Daoy (cell line): Measurements from ENCODE around the gene CTCF. TPM values are rescaled to one million over a fixed set of nuclear protein-coding genes. Genes with fewer than 3 reads are reported as not detected.
A peak's percentile ranks its signal among the peaks of the same experiment; 100 is the strongest.

Source experiments
- DNase-seq: peaks from one replicate; pipeline ENCODE4 v3.0.0-alpha.2; 2015; ENCODE audit warnings: low read depth
- total RNA-seq: library from RNA; depleted of rRNA; stranded (reverse); fragments of >200 nt; shearing (Covaris generic); gene quantifications from 2 replicates; pipeline ENCODE4 v1.2.3, GENCODE V29; 2014

The CTCF gene
- total RNA-seq, 1 experiment from 2014 or later, result 30.8 TPM

GRCh38 chr16:67594256-67594915 lies 32.1 kb downstream of the CTCF start:
- DNase-seq, result no peak

GRCh38 chr16:67594956-67595355 lies 32.6 kb downstream of the CTCF start:
- DNase-seq, result peak; percentile 13

GRCh38 chr16:67598527-67598926 lies 36.2 kb downstream of the CTCF start:
- no peak for DNase-seq

DNA sequence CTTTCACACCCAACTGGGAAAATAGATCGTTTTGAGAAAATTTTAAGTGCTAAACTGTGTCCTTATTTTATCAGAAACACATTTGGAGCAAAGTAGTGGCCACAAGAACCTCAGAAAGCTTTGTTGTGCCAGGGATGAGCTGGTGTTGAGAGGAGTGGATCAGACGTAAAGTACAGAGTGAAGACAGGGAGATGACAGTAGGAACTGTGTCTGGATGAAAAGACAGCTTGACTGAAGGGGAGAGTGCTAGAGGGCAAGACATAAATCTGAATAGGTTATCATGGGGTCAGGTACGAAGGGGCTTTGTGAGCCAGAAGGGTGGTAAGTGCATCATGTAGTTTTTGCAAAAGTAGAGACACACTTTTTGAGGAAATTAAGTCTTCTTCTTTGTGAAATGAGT lies 43.3 kb downstream of the CTCF start:
- no peak for DNase-seq

GRCh38 chr16:67606632-67607031 lies 44.3 kb downstream of the CTCF start:
- no peak for DNase-seq

GRCh38 chr16:67608364-67608763 lies 46.0 kb downstream of the CTCF start:
- DNase-seq, result no peak

DNA sequence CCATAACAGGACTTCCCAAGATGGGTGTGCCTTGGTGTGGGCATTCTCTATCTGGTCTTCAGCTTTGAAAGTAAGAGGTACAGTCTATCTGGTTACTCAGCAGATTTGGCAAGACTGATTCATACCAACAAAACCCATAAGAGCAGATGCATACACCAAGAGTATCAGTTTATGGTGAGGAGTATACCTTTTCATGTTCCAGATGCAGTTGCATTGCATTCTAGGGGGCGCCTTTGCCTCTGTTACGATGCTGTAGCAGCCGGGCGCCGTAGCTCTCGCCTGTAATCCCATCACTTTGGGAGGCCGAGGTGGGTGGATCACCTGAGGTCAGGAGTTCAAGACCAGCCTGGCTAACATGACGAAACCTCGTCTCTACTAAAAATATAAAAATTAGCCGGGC lies 51.5 kb downstream of the CTCF start:
- DNase-seq, result no peak

DNA sequence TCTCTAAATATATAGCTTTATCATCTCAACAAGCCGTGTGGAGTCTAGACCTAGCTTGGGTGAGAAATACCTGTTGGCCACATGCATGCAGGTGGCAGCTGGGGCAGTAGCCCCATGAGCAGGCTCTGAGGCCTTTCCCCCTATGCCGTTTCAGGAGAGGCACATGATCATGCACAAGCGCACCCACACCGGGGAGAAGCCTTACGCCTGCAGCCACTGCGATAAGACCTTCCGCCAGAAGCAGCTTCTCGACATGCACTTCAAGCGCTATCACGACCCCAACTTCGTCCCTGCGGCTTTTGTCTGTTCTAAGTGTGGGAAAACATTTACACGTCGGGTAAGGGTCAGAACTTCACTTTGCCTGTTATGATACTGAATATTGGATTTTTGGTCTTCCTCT lies 65.9 kb downstream of the CTCF start:
- no peak for DNase-seq

GRCh38 chr16:67632415-67633172 lies 70.3 kb downstream of the CTCF start:
- no peak for DNase-seq

GRCh38 chr16:67636713-67637112 lies 74.4 kb downstream of the CTCF start:
- DNase-seq, result no peak

- no peak for DNase-seq
Observed at GRCh38 chr16:67637625-67638024, 75.3 kb downstream of the CTCF start.

GRCh38 chr16:67641779-67642708 lies 79.7 kb downstream of the CTCF start:
- DNase-seq, result no peak

GRCh38 chr16:67644038-67644437 lies 81.7 kb downstream of the CTCF start:
- no peak for DNase-seq

DNA sequence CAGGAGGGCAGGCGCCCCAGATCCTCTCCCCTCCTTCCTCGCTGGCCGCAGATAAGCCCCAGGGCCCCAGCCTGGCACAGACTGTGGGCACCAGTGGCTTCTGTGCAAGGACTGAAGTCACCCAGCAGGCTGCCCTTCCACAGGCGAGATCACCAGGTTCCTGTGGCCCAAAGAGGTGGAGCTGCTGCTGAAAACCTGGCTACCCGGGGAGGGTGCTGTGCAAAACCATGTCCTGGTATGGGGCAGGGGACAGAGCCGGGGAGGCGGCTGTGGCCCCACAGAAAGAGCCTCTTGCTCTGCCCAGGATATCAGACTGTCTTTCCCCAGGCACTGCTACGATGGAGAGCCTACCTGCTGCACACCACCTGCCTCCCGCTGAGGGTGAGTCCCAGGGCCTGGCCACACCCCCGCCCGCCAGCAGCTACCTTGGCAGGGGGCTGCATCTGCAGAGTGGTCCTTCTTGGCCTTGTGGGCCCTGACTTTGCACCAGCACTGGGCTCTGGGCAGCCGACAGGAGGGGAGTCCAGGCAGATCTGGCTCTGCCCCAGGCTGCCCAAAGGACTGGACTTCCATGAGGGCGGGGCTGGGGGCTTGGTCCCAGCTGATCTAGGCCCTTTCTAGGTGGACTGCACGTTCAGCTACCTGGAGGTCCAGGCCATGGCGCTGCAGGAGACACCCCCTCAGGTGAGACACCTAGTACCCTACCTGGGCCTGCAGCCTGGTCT lies 83.2 kb downstream of the CTCF start:
- no peak for DNase-seq

- DNase-seq, result no peak
Observed at GRCh38 chr16:67647111-67647651, 84.9 kb downstream of the CTCF start.

GRCh38 chr16:67647681-67648080 lies 85.4 kb downstream of the CTCF start:
- no peak for DNase-seq

DNA sequence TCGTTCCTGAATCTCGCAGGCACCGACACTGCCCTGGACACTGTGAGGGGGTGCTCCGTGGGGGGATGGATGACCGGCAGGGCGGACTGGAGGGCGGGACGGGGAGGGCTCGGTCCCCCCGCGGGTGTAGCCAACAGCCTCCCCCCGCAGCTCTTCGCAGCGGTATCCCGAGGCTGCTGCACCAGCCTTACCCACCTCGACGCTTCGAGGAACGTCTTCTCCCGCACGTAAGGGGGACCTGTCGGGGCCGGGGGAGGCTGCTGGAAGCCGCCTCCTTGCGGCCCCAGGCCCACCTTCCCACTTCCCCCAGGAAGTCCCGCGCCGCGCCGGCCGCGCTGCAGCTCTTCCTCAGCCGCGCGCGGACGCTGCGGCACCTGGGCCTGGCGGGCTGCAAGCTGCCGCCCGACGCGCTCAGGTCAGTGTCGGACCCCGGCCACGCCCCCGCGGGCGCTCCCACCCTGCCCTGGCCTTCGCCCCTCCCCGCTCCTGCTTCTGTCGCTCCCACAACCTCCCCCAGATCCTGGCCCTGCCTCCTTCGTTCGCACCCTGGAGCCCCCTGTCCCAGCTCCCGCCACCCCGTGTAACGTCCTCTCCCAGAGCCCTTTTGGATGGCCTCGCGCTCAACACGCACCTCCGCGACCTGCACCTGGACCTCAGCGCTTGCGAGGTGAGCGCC lies 85.9 kb downstream of the CTCF start:
- no peak for DNase-seq

DNA sequence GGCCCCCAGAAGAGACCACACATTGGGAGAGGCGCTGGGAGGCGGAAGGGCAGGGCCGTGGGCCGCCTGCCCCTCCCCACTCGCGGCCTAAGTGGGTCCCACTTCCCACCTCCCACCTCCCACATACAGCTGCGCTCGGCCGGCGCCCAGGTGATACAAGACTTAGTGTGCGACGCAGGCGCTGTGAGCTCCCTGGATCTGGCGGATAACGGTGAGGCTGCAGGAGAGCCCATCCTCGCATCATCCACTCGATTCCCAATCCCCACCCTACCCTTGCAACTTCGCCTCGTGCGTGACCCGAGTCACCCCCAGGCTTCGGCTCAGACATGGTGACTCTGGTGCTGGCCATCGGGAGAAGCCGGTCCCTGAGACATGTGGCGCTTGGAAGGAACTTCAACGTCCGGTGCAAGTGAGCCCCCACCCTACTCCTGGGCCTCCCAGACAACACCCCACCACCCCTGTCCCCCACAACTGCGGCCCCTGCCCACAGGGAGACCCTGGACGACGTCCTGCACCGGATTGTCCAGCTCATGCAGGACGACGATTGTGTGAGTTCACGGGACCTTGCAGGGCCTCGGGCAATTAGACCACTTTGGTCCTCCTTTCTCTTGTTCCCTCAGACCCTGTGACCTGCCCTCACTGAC lies 86.6 kb downstream of the CTCF start:
- no peak for DNase-seq

- peak; percentile 42 for DNase-seq
Observed at GRCh38 chr16:67649494-67649931, 87.2 kb downstream of the CTCF start.

DNA sequence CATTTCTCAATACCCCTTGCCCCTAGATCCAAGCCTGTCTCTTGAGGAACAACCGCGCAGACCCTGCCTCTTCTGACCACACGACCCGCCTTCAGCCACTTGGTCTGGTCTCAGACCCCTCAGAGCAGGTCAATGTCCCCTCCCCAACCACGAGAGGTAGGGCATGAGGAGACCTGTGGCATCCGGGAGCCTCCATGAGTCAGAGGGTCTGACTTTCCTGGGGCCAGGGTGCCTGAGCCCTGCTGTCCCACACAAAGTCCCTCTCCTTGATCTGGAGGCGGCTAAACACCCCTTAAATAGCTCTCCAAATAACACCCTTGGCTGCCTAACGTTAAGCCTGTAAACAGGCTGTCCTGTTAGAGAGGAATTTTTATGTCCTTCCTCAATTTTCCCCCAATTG lies 87.7 kb downstream of the CTCF start:
- DNase-seq, result no peak
